Measurements from ENCODE around the gene RARS2.

Gene RARS2

DNA sequence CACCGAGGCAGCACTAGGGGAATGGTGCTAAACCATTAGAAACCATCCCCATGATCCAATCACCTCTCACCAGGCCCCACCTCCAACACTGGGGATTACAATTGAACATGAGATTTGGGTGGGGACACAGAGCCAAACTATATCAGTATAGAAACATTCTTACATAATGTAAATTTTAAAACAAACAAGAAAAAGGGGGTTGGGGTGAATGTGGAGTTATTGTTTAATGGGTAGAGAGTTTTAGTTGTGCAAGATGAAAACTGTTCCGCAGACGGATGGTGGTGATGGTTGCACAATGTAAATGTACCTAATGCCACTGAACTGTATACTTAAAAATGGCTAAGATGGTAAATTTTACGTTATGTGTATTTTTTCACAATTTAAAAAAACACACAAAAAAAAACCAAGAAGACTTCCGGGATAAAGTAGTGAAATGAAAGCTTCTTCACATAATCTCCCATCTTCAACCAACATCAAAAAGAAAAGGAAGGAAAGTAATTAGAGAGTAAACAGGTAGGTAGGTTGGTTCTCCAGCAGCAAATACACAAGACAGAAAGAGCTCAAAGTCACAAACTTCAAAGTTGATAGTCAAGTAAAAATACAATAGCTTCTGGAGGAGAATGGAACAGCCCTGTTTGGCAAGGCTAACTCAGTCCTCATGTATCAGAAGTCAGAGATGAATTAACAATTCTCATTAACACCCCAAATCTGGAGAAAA is 16.3 kb downstream of the RARS2 start:
- DNase-seq (ENCODE audit: low spot score): no peak

GRCh38 chr6:87572883-87573282 is 16.9 kb downstream of the RARS2 start:
- no peak for DNase-seq (ENCODE audit: low spot score)

- no peak for DNase-seq (ENCODE audit: low spot score)
These were observed 17.8 kb downstream of the RARS2 start for GRCh38 chr6:87572021-87572420.

GRCh38 chr6:87561017-87561416 is 28.8 kb downstream of the RARS2 start:
- DNase-seq (ENCODE audit: low spot score): no peak

GRCh38 chr6:87558446-87558845 is 31.3 kb downstream of the RARS2 start:
- no peak for DNase-seq (ENCODE audit: low spot score)

- no peak for DNase-seq (ENCODE audit: low spot score)
These were observed 34.3 kb downstream of the RARS2 start for GRCh38 chr6:87555506-87555905.

DNA sequence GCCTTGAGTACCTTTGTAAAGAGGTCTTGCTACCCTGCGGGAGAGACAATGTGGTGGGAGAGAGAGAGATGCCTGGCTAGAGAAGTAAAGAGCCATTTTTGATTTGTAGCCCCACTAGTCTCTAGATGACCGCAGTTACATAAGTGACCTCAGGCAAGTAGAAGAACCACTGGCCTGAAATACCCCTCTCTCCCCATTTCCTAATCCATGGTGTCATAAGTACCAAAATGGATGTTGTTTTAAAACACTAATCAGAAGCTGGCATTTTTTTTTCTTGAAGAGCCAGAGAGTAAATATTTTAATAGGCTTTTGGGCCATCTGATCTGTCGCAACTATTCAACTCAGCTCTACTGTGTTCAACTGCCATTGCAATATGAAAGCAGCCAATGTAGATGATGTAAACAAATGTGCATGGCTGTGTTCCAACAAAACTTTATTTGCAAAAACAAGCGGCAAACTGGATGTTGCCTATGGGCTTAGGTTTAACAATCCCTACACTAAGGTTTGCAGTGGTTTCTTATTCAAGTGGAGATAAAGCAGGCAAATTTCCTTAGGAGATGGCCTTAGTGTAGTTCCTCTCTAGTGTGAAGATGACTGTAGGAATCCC is 36.5 kb downstream of the RARS2 start:
- no peak for DNase-seq (ENCODE audit: low spot score)

DNA sequence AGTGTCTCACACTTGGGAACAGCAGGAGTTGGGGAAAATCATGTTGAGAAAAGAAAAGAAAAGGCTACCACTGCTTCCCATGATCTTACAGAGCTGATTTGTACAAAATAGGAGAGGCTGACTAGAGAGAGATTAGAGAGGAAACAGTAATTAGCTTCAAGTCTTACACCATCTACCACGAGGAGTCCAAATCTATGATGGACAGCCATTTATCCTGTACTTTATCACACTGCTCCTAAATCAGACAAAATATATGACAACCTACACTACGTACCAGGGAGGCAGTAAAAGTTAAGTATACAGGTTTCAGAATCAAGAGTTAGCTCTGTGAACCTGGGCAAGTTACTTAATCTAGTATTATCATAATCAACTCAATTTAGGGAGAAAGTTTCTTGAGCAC is 38.0 kb downstream of the RARS2 start:
- DNase-seq (ENCODE audit: low spot score): no peak

DNA sequence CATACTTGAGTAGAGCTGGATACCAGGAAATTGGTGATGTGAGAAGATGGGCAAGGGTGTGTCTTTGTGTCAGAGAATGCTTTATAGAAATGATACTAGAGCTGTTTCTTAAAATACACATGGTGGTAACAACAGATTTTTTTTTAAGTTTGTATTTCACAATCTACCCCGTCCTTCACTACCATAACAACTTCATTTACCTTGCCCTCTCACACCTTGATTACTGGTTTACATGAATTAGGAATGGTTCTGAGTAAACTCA is 45.4 kb downstream of the RARS2 start:
- no peak for DNase-seq (ENCODE audit: low spot score)

- DNase-seq (ENCODE audit: low spot score): no peak
These were observed 45.9 kb downstream of the RARS2 start for GRCh38 chr6:87543696-87544473.

DNA sequence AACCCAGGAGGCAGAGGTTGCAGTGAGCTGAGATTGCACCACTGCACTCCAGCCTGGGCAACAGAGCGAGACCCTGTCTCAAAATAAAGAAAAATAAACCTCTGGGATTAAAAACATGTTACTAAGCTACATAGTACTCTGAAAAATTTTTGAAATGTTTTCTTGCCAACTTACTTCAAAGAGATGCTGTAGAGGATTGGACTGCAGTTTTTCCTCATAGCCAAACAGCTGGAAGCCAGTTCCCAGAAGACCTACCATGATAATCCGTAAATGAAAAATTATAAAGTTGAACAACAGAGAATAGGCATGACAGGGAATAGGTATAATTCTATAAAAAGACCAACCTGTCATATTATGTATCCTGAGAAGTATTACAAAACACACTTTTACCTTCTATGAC is 48.0 kb downstream of the RARS2 start:
- DNase-seq (ENCODE audit: low spot score): no peak

GRCh38 chr6:87541041-87541440 is 48.7 kb downstream of the RARS2 start:
- DNase-seq (ENCODE audit: low spot score): no peak

DNA sequence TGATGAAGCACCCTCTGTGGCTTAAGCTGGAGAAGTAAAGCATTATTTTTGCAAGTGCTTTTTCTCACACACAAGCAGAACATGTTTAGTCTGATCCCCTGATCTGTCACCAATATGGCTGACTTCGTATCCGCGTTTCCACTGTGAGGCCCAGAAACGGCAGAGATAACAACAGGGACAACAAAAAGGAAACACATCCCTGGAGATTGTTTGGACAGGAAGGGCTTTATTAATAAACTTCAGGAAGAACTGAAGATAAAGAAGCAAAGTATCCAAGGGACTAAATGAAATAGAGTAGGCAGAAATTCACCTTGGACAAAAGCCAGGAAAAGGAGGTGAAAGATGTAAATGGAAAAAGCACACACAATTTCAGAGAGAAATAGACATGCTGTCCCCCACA is 49.2 kb downstream of the RARS2 start:
- DNase-seq (ENCODE audit: low spot score): no peak

GRCh38 chr6:87539554-87539953 is 50.2 kb downstream of the RARS2 start:
- no peak for DNase-seq (ENCODE audit: low spot score)

GRCh38 chr6:87538510-87539260 is 51.1 kb downstream of the RARS2 start:
- DNase-seq (ENCODE audit: low spot score): no peak

DNA sequence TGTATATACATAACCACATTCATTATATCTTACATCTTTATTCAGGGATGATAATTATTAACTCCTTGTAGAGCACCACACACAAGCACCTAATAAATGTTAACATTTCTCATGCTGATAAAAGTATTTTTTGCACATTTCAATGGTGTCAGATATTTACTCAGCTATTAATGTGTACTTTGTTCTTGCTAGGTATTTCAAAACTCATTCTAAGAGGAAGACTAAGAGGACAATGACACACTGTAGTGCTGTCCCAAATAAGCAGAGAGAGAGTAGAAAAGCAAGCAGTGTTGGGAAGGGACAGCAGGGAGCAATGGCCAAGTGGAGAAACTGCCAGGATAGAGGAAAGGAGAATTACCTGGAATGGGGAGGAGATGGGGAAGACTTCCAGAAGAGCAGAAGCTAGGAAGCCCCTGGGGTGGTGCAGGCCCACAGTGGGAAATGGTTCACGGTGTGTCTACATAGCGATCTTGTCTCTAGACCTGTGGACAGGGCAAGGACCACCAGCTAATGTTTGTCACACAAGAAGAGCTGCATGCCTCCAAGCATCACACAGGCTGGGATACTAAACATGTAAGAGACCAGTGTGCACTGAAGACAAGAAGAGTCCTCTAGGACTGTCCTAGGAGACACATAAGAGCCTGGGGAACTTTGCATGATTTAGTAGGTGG is 55.3 kb downstream of the RARS2 start:
- DNase-seq (ENCODE audit: low spot score): no peak

GRCh38 chr6:87529221-87529620 is 60.6 kb downstream of the RARS2 start:
- DNase-seq (ENCODE audit: low spot score): no peak

DNA sequence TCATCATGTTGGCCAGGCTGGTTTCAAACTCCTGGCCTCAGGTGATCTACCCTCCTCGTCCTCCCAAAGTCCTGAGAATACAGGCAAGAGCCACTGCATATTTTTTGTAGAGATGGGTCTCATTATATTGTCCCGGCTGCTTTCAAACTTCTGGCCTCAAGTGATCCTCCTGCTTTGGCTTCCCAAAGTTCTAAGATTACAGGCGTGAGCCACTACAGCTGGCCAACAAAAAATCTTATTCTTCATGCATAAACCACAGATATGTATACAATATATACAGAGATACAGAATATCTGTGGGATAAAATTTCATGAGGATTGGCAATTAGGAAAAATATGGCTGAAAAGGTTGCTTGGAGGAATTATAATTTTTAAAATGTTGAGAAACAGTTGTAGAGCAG is 67.1 kb downstream of the RARS2 start:
- DNase-seq (ENCODE audit: low spot score): no peak

DNA sequence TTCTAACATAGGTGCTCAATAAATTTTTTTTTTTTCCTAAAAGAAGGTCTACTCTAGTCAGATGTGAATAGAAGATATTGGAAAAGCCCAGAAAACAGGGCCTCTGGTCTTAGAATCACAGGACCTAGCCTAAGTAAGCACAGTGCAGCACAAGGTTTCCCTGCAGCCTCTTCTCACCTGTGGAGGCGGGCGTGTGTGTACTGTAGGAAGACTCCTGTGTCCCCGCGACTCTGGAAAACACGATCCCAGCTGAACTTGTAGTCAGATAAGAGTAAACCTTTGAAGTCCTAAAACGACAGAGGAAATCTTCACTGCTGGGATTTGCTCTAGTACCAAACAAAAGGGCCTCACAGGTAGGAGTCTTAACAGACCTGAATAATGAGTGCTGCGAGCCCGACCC is 71.3 kb downstream of the RARS2 start:
- DNase-seq (ENCODE audit: low spot score): no peak

GRCh38 chr6:87514831-87515230 is 75.0 kb downstream of the RARS2 start:
- no peak for DNase-seq (ENCODE audit: low spot score)

DNA sequence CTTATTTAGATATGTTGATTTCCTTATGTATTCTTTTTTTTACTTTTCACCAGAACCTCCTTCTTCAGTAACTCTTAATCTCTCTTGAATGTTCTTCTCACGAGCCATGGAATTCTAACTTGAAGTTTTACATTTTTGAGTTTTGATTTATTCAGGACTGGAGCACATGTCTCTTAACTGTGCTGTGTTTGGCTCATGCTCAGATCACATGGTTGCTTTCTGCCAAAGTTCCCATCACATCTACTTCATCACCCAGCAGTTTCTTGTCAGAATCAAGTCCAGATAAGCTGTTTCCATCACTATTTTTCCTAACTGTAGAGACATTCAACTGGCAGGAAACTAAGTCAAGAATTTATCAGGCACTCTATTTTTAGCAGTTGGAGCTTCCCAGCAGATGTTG is 85.3 kb downstream of the RARS2 start:
- DNase-seq (ENCODE audit: low spot score): no peak

- no peak for DNase-seq (ENCODE audit: low spot score)
These were observed 87.8 kb downstream of the RARS2 start for GRCh38 chr6:87501809-87502572.

Measured in CD4-positive, alpha-beta T cell treated with Interleukin-15 for 4 hours (primary cell).